ENCODE data around the gene BTBD7. TPM values are rescaled to one million over a fixed set of nuclear protein-coding genes. Genes with fewer than 3 reads are reported as not detected.
"Not testable (repeated sequence)": the region's sequence is repeated elsewhere in the genome, so short reads cannot be mapped to it uniquely, and the experiment has no call there.

Gene BTBD7
- total RNA-seq, 1 donor from 2014 or later = 17.9 TPM

GRCh38 chr14:93245764-93246420, 86.9 kb downstream of the BTBD7 start:
- Mint-ChIP-seq H3K27ac (no peak overlapping the region), H3K4me3 (ENCODE audit: low read depth) (no peak overlapping the region), H3K27me3 (ENCODE audit: low read depth) (no peaks in the 10 kb centered on the region), H3K36me3 (ENCODE audit: low read depth) (peaks cover 25% of the 10 kb centered on the region), H3K4me1 (ENCODE audit: low read depth) (peaks cover 4% of the 10 kb centered on the region), H3K9me3 (no peaks in the 10 kb centered on the region)
- intact Hi-C loops (cut with micrococcal nuclease) = no loop called here
- no peak for DNase-seq (ENCODE audit: low spot score)

GRCh38 chr14:93240678-93241000, 92.2 kb downstream of the BTBD7 start:
- H3K4me3 Mint-ChIP-seq (ENCODE audit: low read depth) = no peak overlapping the region
- peaks cover 17% of the 10 kb centered on the region for H3K36me3 Mint-ChIP-seq (ENCODE audit: low read depth)
- no peaks in the 10 kb centered on the region for H3K4me1 Mint-ChIP-seq (ENCODE audit: low read depth)
- DNase-seq (ENCODE audit: low spot score) = no peak
- no peaks in the 10 kb centered on the region for H3K9me3 Mint-ChIP-seq
- H3K27me3 Mint-ChIP-seq (ENCODE audit: low read depth) = no peaks in the 10 kb centered on the region
- H3K27ac Mint-ChIP-seq = no peak overlapping the region
- intact Hi-C loops (cut with micrococcal nuclease) = no loop called here

GRCh38 chr14:93239869-93240677, 92.8 kb downstream of the BTBD7 start:
- no peak overlapping the region for H3K27ac Mint-ChIP-seq
- DNase-seq (ENCODE audit: low spot score) = no peak
- H3K4me3 Mint-ChIP-seq (ENCODE audit: low read depth) = no peak overlapping the region
- peaks cover 11% of the 10 kb centered on the region for H3K36me3 Mint-ChIP-seq (ENCODE audit: low read depth)
- intact Hi-C loops (cut with micrococcal nuclease) = no loop called here
- no peaks in the 10 kb centered on the region for H3K4me1 Mint-ChIP-seq (ENCODE audit: low read depth)
- no peaks in the 10 kb centered on the region for H3K9me3 Mint-ChIP-seq
- no peaks in the 10 kb centered on the region for H3K27me3 Mint-ChIP-seq (ENCODE audit: low read depth)

GRCh38 chr14:93234798-93235197, 98.0 kb downstream of the BTBD7 start:
- H3K9me3 Mint-ChIP-seq = no peaks in the 10 kb centered on the region
- peaks cover 1% of the 10 kb centered on the region for H3K36me3 Mint-ChIP-seq (ENCODE audit: low read depth)
- H3K27ac Mint-ChIP-seq = no peak overlapping the region
- DNase-seq (ENCODE audit: low spot score) = no peak
- intact Hi-C loops (cut with micrococcal nuclease) = no loop called here
- peaks cover 15% of the 10 kb centered on the region for H3K27me3 Mint-ChIP-seq (ENCODE audit: low read depth)
- peaks cover 8% of the 10 kb centered on the region for H3K4me1 Mint-ChIP-seq (ENCODE audit: low read depth)
- no peak overlapping the region for H3K4me3 Mint-ChIP-seq (ENCODE audit: low read depth)

- peaks cover 15% of the 10 kb centered on the region for H3K27me3 Mint-ChIP-seq (ENCODE audit: low read depth)
- DNase-seq (ENCODE audit: low spot score); H3K36me3 Mint-ChIP-seq (ENCODE audit: low read depth); H3K4me1 Mint-ChIP-seq (ENCODE audit: low read depth); H3K27ac Mint-ChIP-seq; intact Hi-C loops (cut with micrococcal nuclease); H3K4me3 Mint-ChIP-seq (ENCODE audit: low read depth); H3K9me3 Mint-ChIP-seq: not testable (repeated sequence)
These were observed 99.8 kb downstream of the BTBD7 start for GRCh38 chr14:93233078-93233477.

GRCh38 chr14:93232159-93232558, 100.7 kb downstream of the BTBD7 start:
- intact Hi-C loops (cut with micrococcal nuclease) = no loop called here
- Mint-ChIP-seq H3K9me3 (no peaks in the 10 kb centered on the region), H3K36me3 (ENCODE audit: low read depth) (peaks cover 11% of the 10 kb centered on the region)

GRCh38 chr14:93231129-93231979, 101.5 kb downstream of the BTBD7 start:
- peaks cover 8% of the 10 kb centered on the region for H3K4me1 Mint-ChIP-seq (ENCODE audit: low read depth)
- peaks cover 16% of the 10 kb centered on the region for H3K36me3 Mint-ChIP-seq (ENCODE audit: low read depth)
- H3K27ac Mint-ChIP-seq = no peak overlapping the region
- intact Hi-C loops (cut with micrococcal nuclease) = no loop called here
- peaks cover 15% of the 10 kb centered on the region for H3K27me3 Mint-ChIP-seq (ENCODE audit: low read depth)
- no peaks in the 10 kb centered on the region for H3K9me3 Mint-ChIP-seq
- DNase-seq (ENCODE audit: low spot score) = no peak
- H3K4me3 Mint-ChIP-seq (ENCODE audit: low read depth) = peak overlapping the region; percentile 64

More at GRCh38 chr14:93232159-93232558, 100.7 kb downstream of the BTBD7 start:
- DNase-seq (ENCODE audit: low spot score) = no peak
- peaks cover 15% of the 10 kb centered on the region for H3K27me3 Mint-ChIP-seq (ENCODE audit: low read depth)
- H3K4me3 Mint-ChIP-seq (ENCODE audit: low read depth) = no peak overlapping the region
- peaks cover 8% of the 10 kb centered on the region for H3K4me1 Mint-ChIP-seq (ENCODE audit: low read depth)
- H3K27ac Mint-ChIP-seq = no peak overlapping the region

- peaks cover 8% of the 10 kb centered on the region for H3K4me1 Mint-ChIP-seq (ENCODE audit: low read depth)
- H3K9me3 Mint-ChIP-seq = no peaks in the 10 kb centered on the region
- H3K27ac Mint-ChIP-seq = no peak overlapping the region
- no peak for DNase-seq (ENCODE audit: low spot score)
- intact Hi-C loops (cut with micrococcal nuclease) = no loop called here
- H3K27me3 Mint-ChIP-seq (ENCODE audit: low read depth) = peaks cover 15% of the 10 kb centered on the region
- H3K4me3 Mint-ChIP-seq (ENCODE audit: low read depth) = peak overlapping the region; percentile 64
- H3K36me3 Mint-ChIP-seq (ENCODE audit: low read depth) = peaks cover 24% of the 10 kb centered on the region
These were observed 102.3 kb downstream of the BTBD7 start for GRCh38 chr14:93230539-93230938.

- intact Hi-C loops (cut with micrococcal nuclease) = no loop called here
- Mint-ChIP-seq H3K4me3 (ENCODE audit: low read depth) (no peak overlapping the region), H3K27ac (no peak overlapping the region), H3K27me3 (ENCODE audit: low read depth) (peaks cover 8% of the 10 kb centered on the region), H3K4me1 (ENCODE audit: low read depth) (peaks cover 8% of the 10 kb centered on the region), H3K9me3 (no peaks in the 10 kb centered on the region), H3K36me3 (ENCODE audit: low read depth) (peaks cover 35% of the 10 kb centered on the region)
- DNase-seq (ENCODE audit: low spot score) = no peak
These were observed 104.3 kb downstream of the BTBD7 start for GRCh38 chr14:93228550-93228949.

- peaks cover 60% of the 10 kb centered on the region for H3K36me3 Mint-ChIP-seq (ENCODE audit: low read depth)
- no peak overlapping the region for H3K27ac Mint-ChIP-seq
- no peaks in the 10 kb centered on the region for H3K4me1 Mint-ChIP-seq (ENCODE audit: low read depth)
- intact Hi-C loops (cut with micrococcal nuclease) = no loop called here
- no peaks in the 10 kb centered on the region for H3K27me3 Mint-ChIP-seq (ENCODE audit: low read depth)
- no peaks in the 10 kb centered on the region for H3K9me3 Mint-ChIP-seq
- H3K4me3 Mint-ChIP-seq (ENCODE audit: low read depth) = no peak overlapping the region
- no peak for DNase-seq (ENCODE audit: low spot score)
These were observed 109.3 kb downstream of the BTBD7 start for GRCh38 chr14:93223565-93223964.

- DNase-seq (ENCODE audit: low spot score) = no peak
- Mint-ChIP-seq H3K4me1 (ENCODE audit: low read depth) (no peaks in the 10 kb centered on the region), H3K27me3 (ENCODE audit: low read depth) (no peaks in the 10 kb centered on the region), H3K27ac (no peak overlapping the region), H3K4me3 (ENCODE audit: low read depth) (no peak overlapping the region), H3K36me3 (ENCODE audit: low read depth) (peaks cover 57% of the 10 kb centered on the region), H3K9me3 (no peaks in the 10 kb centered on the region)
- intact Hi-C loops (cut with micrococcal nuclease) = no loop called here
These were observed 112.3 kb downstream of the BTBD7 start for GRCh38 chr14:93220509-93220908.

- no peak for DNase-seq (ENCODE audit: low spot score)
- H3K27ac Mint-ChIP-seq = no peak overlapping the region
- no peaks in the 10 kb centered on the region for H3K27me3 Mint-ChIP-seq (ENCODE audit: low read depth)
- H3K9me3 Mint-ChIP-seq = no peaks in the 10 kb centered on the region
- H3K4me1 Mint-ChIP-seq (ENCODE audit: low read depth) = no peaks in the 10 kb centered on the region
- H3K4me3 Mint-ChIP-seq (ENCODE audit: low read depth) = no peak overlapping the region
- intact Hi-C loops (cut with micrococcal nuclease) = loop anchor here (1.0 to 5.0 kb wide), 2 partner anchors 42 to 106 kb away; no protein-coding TSS in a partner anchor
- H3K36me3 Mint-ChIP-seq (ENCODE audit: low read depth) = peaks cover 61% of the 10 kb centered on the region
These were observed 113.6 kb downstream of the BTBD7 start for GRCh38 chr14:93219103-93219726.

Data from activated T-helper 2 cell treated with anti-CD3 and anti-CD28 coated beads, Interferon-gamma antibody, Interleukin-2, Interleukin-4, amounts not matched to agents 10 μg/mL and 5 μg/mL and 100 μg/mL, durations not matched to agents 14 hours and 24 hours and 36 hours (primary cell).